Stimulated activated CD8-positive, alpha-beta memory T cell treated with anti-CD3 and anti-CD28 coated beads, Interleukin-7, amount 100 ng/mL, for 1 hour (primary cell): Measurements from ENCODE around the gene NOS1AP.
"Not testable (repeated sequence)": the region's sequence is repeated elsewhere in the genome, so short reads cannot be mapped to it uniquely, and the experiment has no call there.

ENCODE experiments used
- DNase-seq, 2 donors: peaks; one replicate each; pipeline ENCODE4 v3.0.0-alpha.2; 2020; ENCODE audit warnings: low read depth in 2 of 2

Gene NOS1AP

GRCh38 chr1:162169031-162169790, 99.7 kb downstream of the NOS1AP start:
- DNase-seq, result no peak

- no peak for DNase-seq
These were observed 101.6 kb downstream of the NOS1AP start for GRCh38 chr1:162171111-162171510.

GRCh38 chr1:162172311-162173102, 103.0 kb downstream of the NOS1AP start:
- DNase-seq, result no peak

GRCh38 chr1:162173607-162174006, 104.1 kb downstream of the NOS1AP start:
- not testable (repeated sequence) for DNase-seq

GRCh38 chr1:162174027-162174426, 104.5 kb downstream of the NOS1AP start:
- not testable (repeated sequence) for DNase-seq

GRCh38 chr1:162175379-162176081, 106.0 kb downstream of the NOS1AP start:
- no peak for DNase-seq

- no peak for DNase-seq
These were observed 107.6 kb downstream of the NOS1AP start for GRCh38 chr1:162177126-162177525.

- DNase-seq, result no peak
These were observed 108.9 kb downstream of the NOS1AP start for GRCh38 chr1:162178432-162178831.

- DNase-seq, result no peak
These were observed 109.6 kb downstream of the NOS1AP start for GRCh38 chr1:162179121-162179520.

GRCh38 chr1:162180813-162181212, 111.3 kb downstream of the NOS1AP start:
- DNase-seq, result no peak

GRCh38 chr1:162182090-162182489, 112.6 kb downstream of the NOS1AP start:
- no peak for DNase-seq

- no peak for DNase-seq
These were observed 116.0 kb downstream of the NOS1AP start for GRCh38 chr1:162185314-162186025.

GRCh38 chr1:162186026-162186374, 116.5 kb downstream of the NOS1AP start:
- no peak for DNase-seq

- no peak for DNase-seq
These were observed 116.9 kb downstream of the NOS1AP start for GRCh38 chr1:162186406-162186805.

GRCh38 chr1:162187687-162188276, 118.3 kb downstream of the NOS1AP start:
- DNase-seq, result no peak

- DNase-seq, result no peak
These were observed 119.9 kb downstream of the NOS1AP start for GRCh38 chr1:162189345-162189744.

GRCh38 chr1:162191396-162192305, 122.2 kb downstream of the NOS1AP start:
- no peak for DNase-seq

- DNase-seq, result no peak
These were observed 122.8 kb downstream of the NOS1AP start for GRCh38 chr1:162192306-162192678.

- DNase-seq, result no peak
These were observed 123.3 kb downstream of the NOS1AP start for GRCh38 chr1:162192763-162193162.

- DNase-seq, result no peak
These were observed 123.7 kb downstream of the NOS1AP start for GRCh38 chr1:162193221-162193620.
